Neural crest cell (in vitro differentiated cells): Measurements from ENCODE around the gene PTGER2. TPM values are rescaled to one million over a fixed set of nuclear protein-coding genes. Genes with fewer than 3 reads are reported as not detected.

Source experiments
- DNase-seq: peaks from one replicate; pipeline ENCODE4 v3.0.0; 2021; ENCODE audit warnings: low read depth, mixed read lengths, low spot score
- H3K27ac Mint-ChIP-seq: one replicate; pipeline ENCODE4 v1.8.0; 2021; ENCODE audit warnings: mild to moderate bottlenecking, mixed read lengths; ENCODE audit not compliant: unreplicated experiment
- H3K27me3 Mint-ChIP-seq: 2 replicates; pipeline ENCODE4 v1.8.0; 2021; ENCODE audit warnings: low read depth, mild to moderate bottlenecking, mixed read lengths
- H3K36me3 Mint-ChIP-seq: 2 replicates; pipeline ENCODE4 v1.8.0; 2021; ENCODE audit warnings: low read depth, mild to moderate bottlenecking, mixed read lengths
- H3K4me1 Mint-ChIP-seq: 2 replicates; pipeline ENCODE4 v1.8.0; 2021; ENCODE audit warnings: mixed read lengths
- H3K4me3 Mint-ChIP-seq: one replicate; pipeline ENCODE4 v1.8.0; 2021; ENCODE audit warnings: mild to moderate bottlenecking, mixed read lengths
- H3K9me3 Mint-ChIP-seq: 2 replicates; pipeline ENCODE4 v1.8.0; 2021; ENCODE audit warnings: mixed read lengths
- CTCF ChIP-seq: fragments of 200-600 bp; sonication (generic); conservative IDR thresholded peaks from 2 replicates; pipeline ENCODE4 v1.5.0; 2021; ENCODE audit warnings: antibody characterized with exemption, mild to moderate bottlenecking
- total RNA-seq: library from RNA; stranded (reverse); gene quantifications from 2 replicates; pipeline ENCODE4 v1.2.1, GENCODE V29; 2021

PTGER2 gene
- total RNA-seq, 1 donor from 2014 or later, result not detected

DNA sequence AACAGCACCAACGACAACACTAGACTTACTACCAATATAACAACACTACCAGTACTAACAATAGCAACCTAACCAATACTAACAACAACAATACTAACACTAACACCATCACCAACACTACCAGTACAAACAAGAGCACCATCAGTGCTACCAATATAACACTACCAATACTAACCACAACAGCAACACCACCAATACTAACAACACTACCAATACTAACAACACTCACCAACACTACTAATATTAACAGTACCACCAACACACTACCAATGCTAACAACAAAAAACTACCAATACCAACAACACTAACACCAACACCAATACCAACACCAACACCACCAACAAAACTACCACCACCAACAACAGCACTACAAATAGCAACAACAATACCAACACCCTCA, 25.1 kb downstream of the PTGER2 start:
- Mint-ChIP-seq H3K9me3 (peaks cover 5% of the 10 kb centered on the region), H3K36me3 (no peaks in the 10 kb centered on the region), H3K27ac (no peak overlapping the region), H3K4me1 (no peaks in the 10 kb centered on the region), H3K27me3 (no peaks in the 10 kb centered on the region), H3K4me3 (no peak overlapping the region)
- TF ChIP-seq CTCF, result no peak
- no peak for DNase-seq

DNA sequence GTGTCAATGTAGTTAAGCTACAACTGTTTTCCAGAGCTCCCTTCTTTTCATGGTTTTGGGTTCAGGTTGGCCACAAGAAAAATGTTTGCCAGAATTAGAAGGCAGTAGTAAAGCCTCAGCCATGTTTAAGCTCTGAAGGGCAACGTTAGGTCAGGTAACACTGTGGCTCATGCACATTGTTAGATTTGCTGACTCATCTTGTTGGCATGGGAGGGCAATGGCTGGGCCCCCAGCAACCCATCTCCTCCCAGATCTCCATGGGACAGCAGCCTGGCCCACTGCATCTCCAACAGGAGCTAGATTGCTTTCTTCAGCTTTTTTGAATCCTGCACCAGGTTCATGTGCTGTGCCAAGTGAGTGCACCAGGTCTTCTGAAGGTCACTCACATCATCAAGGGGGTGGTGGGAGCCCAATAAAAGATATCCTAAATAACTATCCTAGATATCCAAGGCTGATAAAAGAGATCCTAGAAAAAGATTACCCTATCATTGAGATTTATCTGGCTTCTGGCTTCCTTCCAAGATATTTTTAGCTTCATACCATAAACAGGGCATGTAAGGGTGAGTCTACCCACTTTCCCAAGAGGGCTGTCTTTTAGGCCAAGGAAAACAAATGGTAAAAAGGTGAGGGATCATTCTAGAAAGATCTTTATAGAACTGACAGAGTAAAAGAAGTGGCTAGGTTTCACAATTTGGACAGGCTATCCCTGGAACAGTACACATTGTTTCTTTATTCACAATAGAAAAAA, 28.9 kb downstream of the PTGER2 start:
- Mint-ChIP-seq H3K27me3 (no peaks in the 10 kb centered on the region), H3K4me3 (no peak overlapping the region)

GRCh38 chr14:52346778-52347177, 32.7 kb downstream of the PTGER2 start:
- no peaks in the 10 kb centered on the region for H3K27me3 Mint-ChIP-seq
- H3K27ac Mint-ChIP-seq, result no peak overlapping the region
- H3K4me3 Mint-ChIP-seq, result no peak overlapping the region
- no peak for TF ChIP-seq CTCF
- no peak for DNase-seq
- H3K4me1 Mint-ChIP-seq, result no peaks in the 10 kb centered on the region
- no peaks in the 10 kb centered on the region for H3K36me3 Mint-ChIP-seq
- H3K9me3 Mint-ChIP-seq, result peaks cover 8% of the 10 kb centered on the region

More for the DNA sequence above, 28.9 kb downstream of the PTGER2 start:
- peak overlapping the region; percentile 32 for H3K27ac Mint-ChIP-seq
- no peaks in the 10 kb centered on the region for H3K4me1 Mint-ChIP-seq
- TF ChIP-seq CTCF, result no peak
- DNase-seq, result no peak
- H3K9me3 Mint-ChIP-seq, result peaks cover 8% of the 10 kb centered on the region
- no peaks in the 10 kb centered on the region for H3K36me3 Mint-ChIP-seq

- DNase-seq, result no peak
- no peak for TF ChIP-seq CTCF
- no peak overlapping the region for H3K27ac Mint-ChIP-seq
- no peaks in the 10 kb centered on the region for H3K36me3 Mint-ChIP-seq
- no peaks in the 10 kb centered on the region for H3K4me1 Mint-ChIP-seq
- H3K27me3 Mint-ChIP-seq, result no peaks in the 10 kb centered on the region
- peaks cover 8% of the 10 kb centered on the region for H3K9me3 Mint-ChIP-seq
- H3K4me3 Mint-ChIP-seq, result no peak overlapping the region
Measured at GRCh38 chr14:52348279-52348678, 34.2 kb downstream of the PTGER2 start.

- H3K36me3 Mint-ChIP-seq, result no peaks in the 10 kb centered on the region
Measured at GRCh38 chr14:52348776-52349175, 34.7 kb downstream of the PTGER2 start.

More at GRCh38 chr14:52348776-52349175, 34.7 kb downstream of the PTGER2 start:
- no peak for DNase-seq
- no peaks in the 10 kb centered on the region for H3K4me1 Mint-ChIP-seq
- no peak overlapping the region for H3K4me3 Mint-ChIP-seq
- H3K27ac Mint-ChIP-seq, result no peak overlapping the region
- no peak for TF ChIP-seq CTCF
- H3K9me3 Mint-ChIP-seq, result peaks cover 5% of the 10 kb centered on the region
- no peaks in the 10 kb centered on the region for H3K27me3 Mint-ChIP-seq
